Thyroid gland (tissue), 4 donors: ENCODE data around the gene PDZD2. TPM values are rescaled to one million over a fixed set of nuclear protein-coding genes. Genes with fewer than 3 reads are reported as not detected.

ENCODE experiments used
- DNase-seq, 2 donors: peaks; one replicate each; pipeline ENCODE4 v3.0.0-alpha.2; 2019
- H3K27ac ChIP-seq, 3 donors: fragments of 200-600 bp; sonication (generic); 1 replicate in 2 of 3; 2 replicates in 1 of 3; pipeline ENCODE4 v1.5.1; 2016 to 2019; ENCODE audit warnings: mild to moderate bottlenecking in 1 of 3, moderate library complexity in 1 of 3
- H3K27me3 ChIP-seq: fragments of 200-600 bp; sonication (generic); one replicate; pipeline ENCODE4 v1.5.1; 2019
- H3K36me3 ChIP-seq, 2 donors: fragments of 200-600 bp; sonication (generic); one replicate each; pipeline ENCODE4 v1.5.1; 2016 to 2019
- H3K4me1 ChIP-seq, 2 donors: fragments of 200-600 bp; sonication (generic); one replicate each; pipeline ENCODE4 v1.5.1; 2017 to 2019
- H3K4me3 ChIP-seq, 3 donors: fragments of 200-600 bp; sonication (generic); replicated peaks in 1 of 3; 1 replicate in 2 of 3; 2 replicates in 1 of 3; pipeline ENCODE4 v1.5.1; 2016; ENCODE audit warnings: mild to moderate bottlenecking in 1 of 3
- H3K9me3 ChIP-seq: fragments of 200-600 bp; sonication (generic); one replicate; pipeline ENCODE4 v1.5.1; 2017
- CTCF ChIP-seq, 6 experiments: fragments of 200-600 bp in 3 of 6; fragments of 450-650 bp in 3 of 6; sonication (generic) in 3 of 6; IDR thresholded peaks; one replicate each; pipeline ENCODE4 v1.5.1; 2016 to 2019; ENCODE audit warnings: antibody characterized with exemption in 6 of 6, mild to moderate bottlenecking in 2 of 6, inconsistent platforms in 1 of 6, moderate library complexity in 1 of 6
- POLR2A ChIP-seq, 2 donors: fragments of 450-650 bp; IDR thresholded peaks; one replicate each; pipeline ENCODE4 v1.6.1; 2017; ENCODE audit warnings: antibody characterized with exemption in 2 of 2, mild to moderate bottlenecking in 2 of 2, moderate library complexity in 1 of 2
- WGBS, 2 donors: methylation state at CpG; one replicate each; pipeline ENCODE4 v1.1.5; 2017; 5-methylcytosine and 5-hydroxymethylcytosine counted together
- intact Hi-C: fragments of 100-400 bp; cut with DNase I; formaldehyde crosslinking; loops from one replicate; pipeline ENCODE4 v1.15.1; 2023
- total RNA-seq, 4 donors: library from RNA; depleted of rRNA; stranded (reverse); fragments of >200 nt; gene quantifications; one replicate each; pipeline ENCODE4 v1.2.3, GENCODE V29; 2016

The PDZD2 gene
- total RNA-seq, 4 donors from 2014 or later, result 1.8 to 4.5 (median 3.9) TPM

- Histone ChIP-seq H3K9me3 (no peaks in the 10 kb centered on the region), H3K4me3 (no peak overlapping the region), H3K27me3 (no peaks in the 10 kb centered on the region), H3K4me1 (peaks cover 0 to 14% of the 10 kb centered on the region in 2 donors), H3K27ac (peak overlapping the region in 1 of 3 donors; percentile 17), H3K36me3 (no peaks in the 10 kb centered on the region)
- no peak for TF ChIP-seq POLR2A (IDR thresholded peaks at IDR 0.05)
- no peak for TF ChIP-seq CTCF (IDR thresholded peaks at IDR 0.05)
- peak; percentile 10 to 29 for DNase-seq
- WGBS, 2 donors, result 49 to 51% methylated on average over 14 of the region's 14 CpGs
- intact Hi-C loops, result no loop called here
Measured at GRCh38 chr5:32018476-32019436, 379.8 kb downstream of the PDZD2 start.

GRCh38 chr5:32020271-32020670 lies 381.3 kb downstream of the PDZD2 start:
- no peaks in the 10 kb centered on the region for H3K27me3 ChIP-seq
- no peak for TF ChIP-seq POLR2A (IDR thresholded peaks at IDR 0.05)
- no peak for TF ChIP-seq CTCF (IDR thresholded peaks at IDR 0.05)
- H3K9me3 ChIP-seq, result no peaks in the 10 kb centered on the region
- H3K4me1 ChIP-seq, result peaks cover 0 to 14% of the 10 kb centered on the region in 2 donors
- intact Hi-C loops, result no loop called here
- no peak overlapping the region for H3K4me3 ChIP-seq
- WGBS, 2 donors, result 88 to 90% methylated on average over 4 of the region's 4 CpGs
- DNase-seq, result no peak
- H3K36me3 ChIP-seq, result no peaks in the 10 kb centered on the region
- no peak overlapping the region for H3K27ac ChIP-seq

- Histone ChIP-seq H3K36me3 (no peaks in the 10 kb centered on the region), H3K27ac (no peak overlapping the region), H3K27me3 (no peaks in the 10 kb centered on the region), H3K9me3 (no peaks in the 10 kb centered on the region), H3K4me1 (peaks cover 0 to 14% of the 10 kb centered on the region in 2 donors), H3K4me3 (no peak overlapping the region)
- whole genome bisulfite sequencing, 2 donors, result 89 to 94% methylated on average over 7 of the region's 7 CpGs
- no peak for DNase-seq
- no peak for TF ChIP-seq CTCF (IDR thresholded peaks at IDR 0.05)
- TF ChIP-seq POLR2A (IDR thresholded peaks at IDR 0.05), result no peak
- intact Hi-C loops, result no loop called here
Measured at GRCh38 chr5:32020946-32021345, 382.0 kb downstream of the PDZD2 start.

GRCh38 chr5:32021771-32022170 lies 382.8 kb downstream of the PDZD2 start:
- TF ChIP-seq CTCF (IDR thresholded peaks at IDR 0.05) (no peak), POLR2A (IDR thresholded peaks at IDR 0.05) (no peak)
- no peak for DNase-seq
- intact Hi-C loops, result no loop called here
- Histone ChIP-seq H3K4me3 (no peak overlapping the region), H3K27ac (no peak overlapping the region), H3K36me3 (no peaks in the 10 kb centered on the region), H3K9me3 (no peaks in the 10 kb centered on the region), H3K27me3 (no peaks in the 10 kb centered on the region), H3K4me1 (peaks cover 0 to 14% of the 10 kb centered on the region in 2 donors)
- 84% methylated on average over 3 of the region's 3 CpGs for WGBS, 2 donors

- H3K4me1 ChIP-seq, result peaks cover 0 to 22% of the 10 kb centered on the region in 2 donors
- H3K27ac ChIP-seq, result no peak overlapping the region
- intact Hi-C loops, result no loop called here
- H3K27me3 ChIP-seq, result no peaks in the 10 kb centered on the region
- H3K4me3 ChIP-seq, result no peak overlapping the region
- DNase-seq, result no peak
- no peaks in the 10 kb centered on the region for H3K9me3 ChIP-seq
- no peak for TF ChIP-seq POLR2A (IDR thresholded peaks at IDR 0.05)
- TF ChIP-seq CTCF (IDR thresholded peaks at IDR 0.05), result no peak
- no peaks in the 10 kb centered on the region for H3K36me3 ChIP-seq
- 92 to 95% methylated on average over 2 of the region's 2 CpGs for WGBS, 2 donors
Measured at GRCh38 chr5:32022638-32023037, 383.7 kb downstream of the PDZD2 start.
